ENCODE data around the gene BTBD17. TPM values are rescaled to one million over a fixed set of nuclear protein-coding genes. Genes with fewer than 3 reads are reported as not detected.

Gene BTBD17
- total and polyA plus RNA-seq, 4 donors, result 0.17 TPM; not detected in 3

DNA sequence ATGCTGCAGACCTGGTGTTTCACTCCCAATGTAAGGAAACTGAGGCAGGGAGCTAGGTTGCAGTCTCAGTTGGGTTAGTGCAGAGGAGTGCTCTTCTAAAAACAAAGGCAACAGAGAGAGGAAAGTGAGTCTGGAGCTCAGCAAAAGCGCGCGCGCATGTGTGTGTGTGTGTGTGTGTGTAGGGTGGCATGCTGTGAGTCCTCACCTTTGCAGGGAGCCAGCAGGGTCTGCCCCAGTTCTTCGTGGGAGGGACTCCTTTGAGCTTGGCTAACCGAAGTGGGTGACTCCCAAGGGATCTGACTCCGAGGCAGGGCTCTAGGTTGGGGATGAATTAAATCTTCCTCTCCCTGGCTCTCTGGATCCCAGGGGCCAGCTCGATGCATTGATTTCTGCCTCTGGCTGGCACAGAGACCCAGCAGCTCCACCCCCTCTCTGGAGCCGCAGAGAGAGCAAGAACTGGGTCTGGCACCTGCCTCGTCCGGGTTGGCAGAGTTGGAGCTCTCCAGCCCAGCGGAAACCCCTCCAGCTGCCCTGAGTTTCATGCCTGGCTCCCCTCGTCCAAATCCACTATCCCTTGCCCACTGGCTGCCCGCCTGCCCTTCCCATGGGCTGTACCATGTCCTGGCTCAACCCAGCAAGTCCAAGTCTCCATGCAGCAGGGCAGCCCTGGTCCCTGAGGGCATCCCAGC lies 1.3 kb upstream of the BTBD17 start:
- Histone ChIP-seq H3K27me3 (ENCODE audit: control insufficient read depth in 3 of 3, insufficient read depth in 3 of 3, low read length in 2 of 3) (peaks cover 6 to 14% (median 8%) of the 10 kb centered on the region in 3 donors), H3K36me3 (ENCODE audit: control insufficient read depth in 4 of 4, insufficient read depth in 4 of 4, low read length in 4 of 4) (no peaks in the 10 kb centered on the region), H3K27ac (ENCODE audit: low read depth in 1 of 2, low read length in 1 of 2) (no peak overlapping the region), H3K9me3 (ENCODE audit: control insufficient read depth in 4 of 4, insufficient read depth in 3 of 4, low read length in 3 of 4) (peaks cover 0 to 5% (median 0%) of the 10 kb centered on the region in 4 donors), H3K9ac (ENCODE audit: insufficient read depth in 1 of 2, low read length in 2 of 2) (no peak overlapping the region), H3K4me1 (ENCODE audit: control insufficient read depth in 5 of 5, insufficient read depth in 5 of 5, low read length in 5 of 5) (peaks cover 0 to 17% (median 3%) of the 10 kb centered on the region in 5 donors), H3K4me3 (no peak overlapping the region)
- ATAC-seq (ENCODE audit: insufficient read depth, low FRiP score), result no peak
- 51 to 77% methylated on average over 14 of the region's 14 CpGs for WGBS, 2 donors
- DNase-seq, result no peak
- TF ChIP-seq, protein P1, sequence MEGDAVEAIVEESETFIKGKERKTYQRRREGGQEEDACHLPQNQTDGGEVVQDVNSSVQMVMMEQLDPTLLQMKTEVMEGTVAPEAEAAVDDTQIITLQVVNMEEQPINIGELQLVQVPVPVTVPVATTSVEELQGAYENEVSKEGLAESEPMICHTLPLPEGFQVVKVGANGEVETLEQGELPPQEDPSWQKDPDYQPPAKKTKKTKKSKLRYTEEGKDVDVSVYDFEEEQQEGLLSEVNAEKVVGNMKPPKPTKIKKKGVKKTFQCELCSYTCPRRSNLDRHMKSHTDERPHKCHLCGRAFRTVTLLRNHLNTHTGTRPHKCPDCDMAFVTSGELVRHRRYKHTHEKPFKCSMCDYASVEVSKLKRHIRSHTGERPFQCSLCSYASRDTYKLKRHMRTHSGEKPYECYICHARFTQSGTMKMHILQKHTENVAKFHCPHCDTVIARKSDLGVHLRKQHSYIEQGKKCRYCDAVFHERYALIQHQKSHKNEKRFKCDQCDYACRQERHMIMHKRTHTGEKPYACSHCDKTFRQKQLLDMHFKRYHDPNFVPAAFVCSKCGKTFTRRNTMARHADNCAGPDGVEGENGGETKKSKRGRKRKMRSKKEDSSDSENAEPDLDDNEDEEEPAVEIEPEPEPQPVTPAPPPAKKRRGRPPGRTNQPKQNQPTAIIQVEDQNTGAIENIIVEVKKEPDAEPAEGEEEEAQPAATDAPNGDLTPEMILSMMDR (IDR thresholded peaks at IDR 0.05; ENCODE audit: control extremely low read depth, extremely low read depth), result no peak

DNA sequence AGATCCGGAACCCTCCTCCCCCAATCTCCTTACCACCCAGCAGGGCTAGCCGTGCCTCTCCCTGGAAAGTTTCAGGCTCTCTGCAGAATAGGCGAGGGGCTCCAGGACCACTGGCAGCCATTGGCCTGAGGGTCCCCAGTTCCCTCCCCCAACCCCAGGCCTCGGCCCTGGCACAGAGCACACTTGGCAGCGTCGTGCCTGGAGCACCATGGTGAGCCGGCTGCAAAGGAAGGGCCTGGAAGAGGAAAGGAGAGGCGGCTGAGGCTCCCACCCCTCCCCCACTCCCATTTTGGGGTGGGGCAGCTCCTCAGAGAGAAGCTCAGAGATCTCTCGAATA lies 369 bp upstream of the BTBD17 start:
- ATAC-seq (ENCODE audit: insufficient read depth, low FRiP score), result no peak
- Histone ChIP-seq H3K4me3 (no peak overlapping the region), H3K36me3 (ENCODE audit: control insufficient read depth in 4 of 4, insufficient read depth in 4 of 4, low read length in 4 of 4) (no peaks in the 10 kb centered on the region), H3K9ac (ENCODE audit: insufficient read depth in 1 of 2, low read length in 2 of 2) (no peak overlapping the region), H3K4me1 (ENCODE audit: control insufficient read depth in 5 of 5, insufficient read depth in 5 of 5, low read length in 5 of 5) (peaks cover 0 to 19% (median 4%) of the 10 kb centered on the region in 5 donors), H3K9me3 (ENCODE audit: control insufficient read depth in 4 of 4, insufficient read depth in 3 of 4, low read length in 3 of 4) (peaks cover 0 to 8% (median 0%) of the 10 kb centered on the region in 4 donors), H3K27ac (ENCODE audit: low read depth in 1 of 2, low read length in 1 of 2) (no peak overlapping the region), H3K27me3 (ENCODE audit: control insufficient read depth in 3 of 3, insufficient read depth in 3 of 3, low read length in 2 of 3) (peaks cover 14 to 19% (median 14%) of the 10 kb centered on the region in 3 donors)
- WGBS, 2 donors, result 21 to 37% methylated on average over 8 to 9 of the region's 9 CpGs
- DNase-seq, result no peak
- TF ChIP-seq, protein P1 (IDR thresholded peaks at IDR 0.05; ENCODE audit: control extremely low read depth, extremely low read depth), result no peak

DNA sequence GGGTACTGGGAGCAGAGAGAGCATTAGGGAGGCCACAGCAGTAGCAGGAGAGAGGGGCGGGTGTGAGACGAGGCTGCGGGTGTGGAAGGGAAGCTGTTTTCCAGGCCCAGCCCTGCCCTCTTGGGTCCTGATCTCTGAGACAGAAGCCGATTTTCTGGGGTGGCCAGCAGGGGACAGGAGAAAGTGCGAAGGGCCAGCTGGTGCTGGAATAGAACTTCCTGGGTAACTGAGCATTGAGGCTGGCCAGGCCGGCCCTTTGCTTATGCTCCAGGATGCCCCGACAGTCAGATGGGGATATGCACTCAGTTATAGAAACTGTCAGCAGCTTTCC lies 804 bp downstream of the BTBD17 start:
- H3K36me3 ChIP-seq (ENCODE audit: control insufficient read depth in 4 of 4, insufficient read depth in 4 of 4, low read length in 4 of 4), result no peaks in the 10 kb centered on the region
- H3K4me3 ChIP-seq, result no peak overlapping the region
- H3K27ac ChIP-seq (ENCODE audit: low read depth in 1 of 2, low read length in 1 of 2), result no peak overlapping the region
- DNase-seq, result no peak
- ATAC-seq (ENCODE audit: insufficient read depth, low FRiP score), result no peak
- peaks cover 0 to 8% (median 0%) of the 10 kb centered on the region in 4 donors for H3K9me3 ChIP-seq (ENCODE audit: control insufficient read depth in 4 of 4, insufficient read depth in 3 of 4, low read length in 3 of 4)
- H3K27me3 ChIP-seq (ENCODE audit: control insufficient read depth in 3 of 3, insufficient read depth in 3 of 3, low read length in 2 of 3), result peaks cover 18 to 27% (median 21%) of the 10 kb centered on the region in 3 donors
- H3K9ac ChIP-seq (ENCODE audit: insufficient read depth in 1 of 2, low read length in 2 of 2), result no peak overlapping the region
- H3K4me1 ChIP-seq (ENCODE audit: control insufficient read depth in 5 of 5, insufficient read depth in 5 of 5, low read length in 5 of 5), result peaks cover 0 to 24% (median 4%) of the 10 kb centered on the region in 5 donors
- TF ChIP-seq, protein P1 (IDR thresholded peaks at IDR 0.05; ENCODE audit: control extremely low read depth, extremely low read depth), result no peak
- WGBS, 2 donors, result 58 to 65% methylated on average over 7 of the region's 7 CpGs

DNA sequence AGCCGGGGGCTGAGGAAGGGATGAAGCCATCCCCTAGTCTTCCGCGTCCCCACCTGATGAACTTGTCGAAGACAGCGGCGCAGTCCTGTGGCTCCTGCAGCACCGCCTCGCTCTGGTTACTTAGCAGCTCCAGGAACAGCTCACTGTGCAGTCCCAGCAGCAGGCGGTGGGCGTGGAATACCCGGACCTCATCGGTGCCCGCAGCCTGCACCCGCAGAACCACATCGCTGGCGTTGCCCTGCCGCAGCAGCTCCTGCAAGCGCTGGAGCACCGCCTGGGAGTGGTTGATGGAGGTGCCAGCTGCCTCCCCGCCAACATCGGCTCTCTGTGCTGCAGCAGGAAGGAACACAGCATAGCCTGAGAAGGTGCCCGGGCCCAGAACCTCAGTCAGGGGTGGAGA lies 1.8 kb downstream of the BTBD17 start:
- 92 to 94% methylated on average over 22 of the region's 22 CpGs for whole genome bisulfite sequencing, 2 donors
- TF ChIP-seq, protein P1 (IDR thresholded peaks at IDR 0.05; ENCODE audit: control extremely low read depth, extremely low read depth), result no peak
- DNase-seq (no peak), ATAC-seq (ENCODE audit: insufficient read depth, low FRiP score) (no peak)
- no peaks in the 10 kb centered on the region for H3K36me3 ChIP-seq (ENCODE audit: control insufficient read depth in 4 of 4, insufficient read depth in 4 of 4, low read length in 4 of 4)
- no peak overlapping the region for H3K27ac ChIP-seq (ENCODE audit: low read depth in 1 of 2, low read length in 1 of 2)
- H3K9ac ChIP-seq (ENCODE audit: insufficient read depth in 1 of 2, low read length in 2 of 2), result no peak overlapping the region
- peaks cover 18 to 33% (median 31%) of the 10 kb centered on the region in 3 donors for H3K27me3 ChIP-seq (ENCODE audit: control insufficient read depth in 3 of 3, insufficient read depth in 3 of 3, low read length in 2 of 3)
- H3K9me3 ChIP-seq (ENCODE audit: control insufficient read depth in 4 of 4, insufficient read depth in 3 of 4, low read length in 3 of 4), result peaks cover 0 to 8% (median 0%) of the 10 kb centered on the region in 4 donors
- H3K4me1 ChIP-seq (ENCODE audit: control insufficient read depth in 5 of 5, insufficient read depth in 5 of 5, low read length in 5 of 5), result peaks cover 0 to 24% (median 4%) of the 10 kb centered on the region in 5 donors
- H3K4me3 ChIP-seq, result no peak overlapping the region
